MM.1S (cell line): ENCODE results near the gene GATC.

Experiments used
- DNase-seq: peaks from one replicate; pipeline ENCODE4 v3.0.0-alpha.2; 2015
- H2AFZ ChIP-seq: fragments of 300-600 bp; sonication (generic); 2 replicates; pipeline ENCODE4 v1.6.0; 2016; ENCODE audit warnings: antibody characterized with exemption, low read length
- H3F3A ChIP-seq: fragments of 300-600 bp; sonication (generic); 2 replicates; pipeline ENCODE4 v1.6.1; 2016; ENCODE audit warnings: mild to moderate bottlenecking, antibody characterized with exemption, low read length, moderate library complexity, mixed read lengths; ENCODE audit not compliant: insufficient read depth
- H3K27ac ChIP-seq: fragments of 300-600 bp; sonication (generic); 2 replicates; pipeline ENCODE4 v1.5.1; 2016; ENCODE audit warnings: mild to moderate bottlenecking, low read length
- H3K27me3 ChIP-seq: fragments of 300-600 bp; sonication (generic); replicated peaks from 2 replicates; pipeline ENCODE4 v1.6.0; 2016; ENCODE audit warnings: low read length; ENCODE audit not compliant: insufficient read depth
- H3K36me3 ChIP-seq: fragments of 300-600 bp; sonication (generic); replicated peaks from 2 replicates; pipeline ENCODE4 v1.6.1; 2016; ENCODE audit warnings: mild to moderate bottlenecking, low read length, mixed read lengths; ENCODE audit not compliant: insufficient read depth
- H3K4me1 ChIP-seq: fragments of 300-600 bp; sonication (generic); 2 replicates; pipeline ENCODE4 v1.6.1; 2016; ENCODE audit warnings: low read length, mixed read lengths
- H3K4me2 ChIP-seq: fragments of 300-600 bp; sonication (generic); 2 replicates; pipeline ENCODE4 v1.6.0; 2016; ENCODE audit warnings: low read depth, low read length
- H3K4me3 ChIP-seq: fragments of 300-600 bp; sonication (generic); 2 replicates; pipeline ENCODE4 v1.5.1; 2016; ENCODE audit warnings: low read length, mixed read lengths
- H3K79me2 ChIP-seq: fragments of 300-600 bp; sonication (generic); 2 replicates; pipeline ENCODE4 v1.6.1; 2016; ENCODE audit warnings: mixed run types, low read length, mixed read lengths
- H3K9ac ChIP-seq: fragments of 300-600 bp; sonication (generic); 2 replicates; pipeline ENCODE4 v1.6.1; 2016; ENCODE audit warnings: low read length, mixed read lengths
- H3K9me2 ChIP-seq: fragments of 300-600 bp; sonication (generic); replicated peaks from 2 replicates; pipeline ENCODE4 v1.6.1; 2016; ENCODE audit warnings: mild to moderate bottlenecking, low read length, mixed read lengths; ENCODE audit not compliant: insufficient read depth
- H3K9me3 ChIP-seq: fragments of 300-600 bp; sonication (generic); replicated peaks from 2 replicates; pipeline ENCODE4 v1.6.1; 2016; ENCODE audit warnings: mild to moderate bottlenecking, low read length, mixed read lengths; ENCODE audit not compliant: insufficient read depth
- H4K20me1 ChIP-seq: fragments of 300-600 bp; sonication (generic); 2 replicates; pipeline ENCODE4 v1.6.1; 2016; ENCODE audit warnings: mild to moderate bottlenecking, low read length, moderate library complexity, mixed read lengths; ENCODE audit not compliant: insufficient read depth
- CTCF ChIP-seq: fragments of 300-600 bp; sonication (generic); IDR thresholded peaks from 2 replicates; pipeline ENCODE4 v1.5.1; 2016; ENCODE audit warnings: antibody characterized with exemption, low read length, mixed read lengths
- EZH2 ChIP-seq: fragments of 300-600 bp; sonication (generic); optimal IDR thresholded peaks from 2 replicates; pipeline ENCODE3; 2017; ENCODE audit warnings: low read depth, mild to moderate bottlenecking, antibody characterized with exemption, low read length, mixed read lengths
- EZH2phosphoT487 ChIP-seq: fragments of 300-600 bp; sonication (generic); IDR thresholded peaks from 2 replicates; pipeline ENCODE4 v1.6.1; 2018; ENCODE audit warnings: antibody characterized with exemption, low read length

Gene GATC

GRCh38 chr12:120417917-120418580 lies 28.2 kb upstream of the GATC start:
- no peak for DNase-seq
- no peak overlapping the region for H3K4me2 ChIP-seq
- no peak for TF ChIP-seq EZH2phosphoT487
- no peak for TF ChIP-seq EZH2
- no peak for TF ChIP-seq CTCF
- H3K4me3 ChIP-seq: no peak overlapping the region
- no peaks in the 10 kb centered on the region for H3K36me3 ChIP-seq
- H3K4me1 ChIP-seq: no peaks in the 10 kb centered on the region
- no peaks in the 10 kb centered on the region for H3F3A ChIP-seq
- H3K9me2 ChIP-seq: no peaks in the 10 kb centered on the region
- H4K20me1 ChIP-seq: no peaks in the 10 kb centered on the region
- H3K27ac ChIP-seq: no peak overlapping the region
- no peaks in the 10 kb centered on the region for H3K79me2 ChIP-seq
- no peaks in the 10 kb centered on the region for H3K27me3 ChIP-seq
- no peaks in the 10 kb centered on the region for H3K9me3 ChIP-seq
- H3K9ac ChIP-seq: no peak overlapping the region
- H2AFZ ChIP-seq: no peak overlapping the region

- no peak for TF ChIP-seq CTCF
- TF ChIP-seq EZH2phosphoT487: no peak
- no peak for TF ChIP-seq EZH2
- Histone ChIP-seq H3K9me2 (no peaks in the 10 kb centered on the region), H3K27me3 (no peaks in the 10 kb centered on the region), H3K4me2 (no peak overlapping the region), H2AFZ (no peak overlapping the region), H3K36me3 (no peaks in the 10 kb centered on the region), H4K20me1 (no peaks in the 10 kb centered on the region), H3K79me2 (no peaks in the 10 kb centered on the region), H3K9ac (no peak overlapping the region), H3K9me3 (no peaks in the 10 kb centered on the region), H3K4me1 (no peaks in the 10 kb centered on the region), H3K27ac (no peak overlapping the region), H3F3A (no peaks in the 10 kb centered on the region), H3K4me3 (no peak overlapping the region)
- no peak for DNase-seq
These were observed 24.5 kb upstream of the GATC start for GRCh38 chr12:120421701-120422100.

- Histone ChIP-seq H2AFZ (no peak overlapping the region), H3K79me2 (no peaks in the 10 kb centered on the region), H3K4me3 (no peak overlapping the region), H3K4me1 (no peaks in the 10 kb centered on the region), H3K27me3 (no peaks in the 10 kb centered on the region), H3K36me3 (no peaks in the 10 kb centered on the region), H3K4me2 (no peak overlapping the region), H3K9me2 (no peaks in the 10 kb centered on the region), H3K9me3 (no peaks in the 10 kb centered on the region), H3K27ac (no peak overlapping the region), H3K9ac (no peak overlapping the region), H3F3A (no peaks in the 10 kb centered on the region), H4K20me1 (no peaks in the 10 kb centered on the region)
- DNase-seq: no peak
- TF ChIP-seq EZH2phosphoT487: no peak
- no peak for TF ChIP-seq CTCF
- TF ChIP-seq EZH2: no peak
These were observed 23.3 kb upstream of the GATC start for GRCh38 chr12:120422892-120423456.
